ENCODE data around the gene SLC17A4.

The SLC17A4 gene, protein sequence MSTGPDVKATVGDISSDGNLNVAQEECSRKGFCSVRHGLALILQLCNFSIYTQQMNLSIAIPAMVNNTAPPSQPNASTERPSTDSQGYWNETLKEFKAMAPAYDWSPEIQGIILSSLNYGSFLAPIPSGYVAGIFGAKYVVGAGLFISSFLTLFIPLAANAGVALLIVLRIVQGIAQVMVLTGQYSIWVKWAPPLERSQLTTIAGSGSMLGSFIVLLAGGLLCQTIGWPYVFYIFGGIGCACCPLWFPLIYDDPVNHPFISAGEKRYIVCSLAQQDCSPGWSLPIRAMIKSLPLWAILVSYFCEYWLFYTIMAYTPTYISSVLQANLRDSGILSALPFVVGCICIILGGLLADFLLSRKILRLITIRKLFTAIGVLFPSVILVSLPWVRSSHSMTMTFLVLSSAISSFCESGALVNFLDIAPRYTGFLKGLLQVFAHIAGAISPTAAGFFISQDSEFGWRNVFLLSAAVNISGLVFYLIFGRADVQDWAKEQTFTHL

DNA sequence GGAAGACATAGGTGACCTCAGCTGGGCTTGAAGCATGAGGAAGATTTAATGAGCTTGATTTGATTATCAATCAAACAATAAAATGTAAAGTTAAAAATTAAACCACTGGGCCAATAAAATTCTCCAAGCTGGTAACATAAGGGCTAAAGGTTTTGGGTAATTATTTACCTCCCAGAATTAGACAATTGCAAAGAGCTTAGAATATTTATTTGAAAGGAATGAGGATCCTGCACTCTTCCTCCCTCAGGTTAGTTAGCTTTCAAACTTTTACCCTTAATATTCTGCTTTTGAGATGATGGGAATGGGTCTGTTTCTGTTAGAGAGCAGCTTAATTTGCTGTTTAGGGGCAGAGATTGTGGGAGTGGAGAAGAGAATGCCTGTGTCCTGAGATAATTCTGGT lies at the start of gene SLC17A4:
Gene SLC17A4, plus strand, starts transcription at position 208 of the 400 bp plus-strand sequence. CDS start 7,221 bp downstream, outside the sequence.
- Histone ChIP-seq H3K9me3 (ENCODE audit: control insufficient read depth, low read length) (no peaks in the 10 kb centered on the region), H3K4me3 (ENCODE audit: low read length) (no peak within 1 kb of the TSS), H3K36me3 (ENCODE audit: control insufficient read depth, insufficient read depth, low read length, severe bottlenecking) (no peaks in the 10 kb centered on the region), H3K27me3 (replicated peaks; ENCODE audit: control insufficient read depth, insufficient read depth, low read length) (peaks cover 13% of the 10 kb centered on the region), H3K4me1 (ENCODE audit: control insufficient read depth, insufficient read depth, low read length) (no peaks in the 10 kb centered on the region), H3K9ac (ENCODE audit: low read length) (no peak within 1 kb of the TSS)
- no peak for DNase-seq (ENCODE audit: low read depth)

DNA sequence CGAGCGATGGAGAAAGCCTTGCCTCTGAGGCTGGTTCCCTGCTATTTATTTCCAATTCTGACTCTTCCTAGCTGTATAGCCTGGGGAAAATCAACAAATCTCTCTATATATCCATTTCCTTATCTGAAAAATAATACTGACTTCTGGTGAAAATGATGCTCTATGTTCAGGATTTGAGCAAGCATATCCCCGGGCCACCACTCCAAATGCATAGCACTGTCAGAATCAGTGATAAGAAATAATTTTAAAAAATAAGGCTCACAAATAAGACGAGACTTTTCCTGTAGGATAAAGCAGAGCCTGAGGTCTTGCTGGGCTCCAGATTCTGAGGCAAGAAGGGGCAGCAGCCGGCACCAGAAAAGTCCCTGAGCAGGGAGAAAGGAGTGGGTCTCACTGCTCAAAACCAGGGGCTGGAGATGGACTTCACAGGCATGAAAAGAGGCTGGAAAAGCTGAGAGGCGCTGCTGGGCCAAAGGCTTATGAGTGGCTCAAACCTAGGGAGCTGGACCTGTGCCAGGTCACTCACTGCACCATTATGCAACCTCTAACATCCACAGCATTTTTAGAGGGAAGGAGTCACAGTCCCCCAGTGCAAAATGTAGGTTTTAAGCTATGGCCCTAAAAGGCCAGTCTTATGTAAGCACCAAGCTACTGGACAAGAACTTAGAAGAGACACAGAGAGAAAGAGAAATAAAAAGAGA lies 48.1 kb upstream of the SLC17A4 start:
- no peak for DNase-seq (ENCODE audit: low read depth)
- no peak overlapping the region for H3K9ac ChIP-seq (ENCODE audit: low read length)
- H3K36me3 ChIP-seq (ENCODE audit: control insufficient read depth, insufficient read depth, low read length, severe bottlenecking), result no peaks in the 10 kb centered on the region
- no peak overlapping the region for H3K4me3 ChIP-seq (ENCODE audit: low read length)
- H3K4me1 ChIP-seq (ENCODE audit: control insufficient read depth, insufficient read depth, low read length), result peaks cover 15% of the 10 kb centered on the region
- no peaks in the 10 kb centered on the region for H3K9me3 ChIP-seq (ENCODE audit: control insufficient read depth, low read length)
- no peaks in the 10 kb centered on the region for H3K27me3 ChIP-seq (replicated peaks; ENCODE audit: control insufficient read depth, insufficient read depth, low read length)

DNA sequence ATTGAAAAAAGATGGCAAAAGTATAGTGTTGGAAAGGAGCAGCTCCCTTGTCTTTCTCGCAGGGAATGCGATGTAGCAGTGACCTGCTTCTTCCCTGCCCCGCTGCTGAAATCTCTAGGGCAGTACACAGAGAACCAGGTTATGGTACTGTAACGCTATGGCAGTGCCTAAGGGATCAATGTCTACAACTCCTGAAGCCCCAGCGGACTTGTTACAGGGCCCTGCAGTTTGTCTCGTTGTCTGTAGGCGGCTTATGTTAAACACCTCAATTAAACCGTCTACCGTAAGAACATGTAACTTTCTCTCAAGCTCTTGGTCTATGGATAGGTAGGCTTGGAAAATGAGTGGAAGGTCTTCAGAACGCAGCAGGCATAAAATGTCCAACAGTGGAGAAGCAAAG lies 44.8 kb upstream of the SLC17A4 start:
- Histone ChIP-seq H3K27me3 (replicated peaks; ENCODE audit: control insufficient read depth, insufficient read depth, low read length) (no peaks in the 10 kb centered on the region), H3K4me1 (ENCODE audit: control insufficient read depth, insufficient read depth, low read length) (peaks cover 32% of the 10 kb centered on the region), H3K9ac (ENCODE audit: low read length) (no peak overlapping the region), H3K36me3 (ENCODE audit: control insufficient read depth, insufficient read depth, low read length, severe bottlenecking) (no peaks in the 10 kb centered on the region), H3K4me3 (ENCODE audit: low read length) (no peak overlapping the region), H3K9me3 (ENCODE audit: control insufficient read depth, low read length) (no peaks in the 10 kb centered on the region)
- no peak for DNase-seq (ENCODE audit: low read depth)

DNA sequence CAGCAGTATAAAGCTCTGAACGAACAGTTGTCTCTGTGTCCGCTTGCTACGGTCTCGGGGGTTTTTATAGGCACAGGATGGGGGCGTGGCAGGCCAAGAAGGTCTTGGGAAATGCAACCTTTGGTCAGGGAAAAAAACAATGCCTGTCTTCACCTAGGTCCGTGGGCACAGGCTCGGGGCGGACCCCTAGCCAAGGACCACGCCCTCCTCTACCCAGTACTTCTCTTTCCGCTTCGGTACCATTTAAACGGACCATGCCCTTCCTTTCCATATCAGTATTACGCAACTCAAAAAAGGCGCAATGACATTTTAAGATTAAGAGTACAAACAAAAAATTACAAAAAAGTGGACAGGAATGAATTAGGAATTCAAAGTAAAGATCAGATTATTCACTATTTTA lies 44.3 kb upstream of the SLC17A4 start:
- H3K36me3 ChIP-seq (ENCODE audit: control insufficient read depth, insufficient read depth, low read length, severe bottlenecking), result no peaks in the 10 kb centered on the region
- H3K27me3 ChIP-seq (replicated peaks; ENCODE audit: control insufficient read depth, insufficient read depth, low read length), result no peaks in the 10 kb centered on the region
- no peak overlapping the region for H3K9ac ChIP-seq (ENCODE audit: low read length)
- H3K9me3 ChIP-seq (ENCODE audit: control insufficient read depth, low read length), result no peaks in the 10 kb centered on the region
- DNase-seq (ENCODE audit: low read depth), result no peak
- H3K4me1 ChIP-seq (ENCODE audit: control insufficient read depth, insufficient read depth, low read length), result peaks cover 32% of the 10 kb centered on the region
- no peak overlapping the region for H3K4me3 ChIP-seq (ENCODE audit: low read length)

DNA sequence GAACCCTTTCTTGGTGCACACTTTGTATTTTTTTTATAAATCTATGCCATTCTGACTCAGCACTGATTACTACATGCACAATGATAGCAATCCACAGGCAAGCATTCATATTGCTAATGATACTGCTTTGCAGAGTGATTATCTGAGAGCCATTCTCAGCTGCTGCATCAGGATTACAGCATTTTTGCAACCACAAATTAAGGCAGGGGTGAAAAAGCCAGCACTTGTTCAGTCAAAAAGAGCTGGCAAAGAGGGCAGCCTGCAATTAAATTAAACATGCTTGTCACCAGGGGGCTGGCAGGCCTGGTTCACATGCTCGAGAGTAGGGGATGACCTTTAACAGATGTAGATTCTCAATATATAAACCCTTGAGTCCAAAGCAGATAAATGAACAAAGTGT lies 40.7 kb upstream of the SLC17A4 start:
- H3K4me1 ChIP-seq (ENCODE audit: control insufficient read depth, insufficient read depth, low read length), result peaks cover 18% of the 10 kb centered on the region
- no peaks in the 10 kb centered on the region for H3K36me3 ChIP-seq (ENCODE audit: control insufficient read depth, insufficient read depth, low read length, severe bottlenecking)
- no peak overlapping the region for H3K4me3 ChIP-seq (ENCODE audit: low read length)
- no peak for DNase-seq (ENCODE audit: low read depth)
- no peaks in the 10 kb centered on the region for H3K27me3 ChIP-seq (replicated peaks; ENCODE audit: control insufficient read depth, insufficient read depth, low read length)
- no peaks in the 10 kb centered on the region for H3K9me3 ChIP-seq (ENCODE audit: control insufficient read depth, low read length)
- H3K9ac ChIP-seq (ENCODE audit: low read length), result peak overlapping the region; percentile 50

DNA sequence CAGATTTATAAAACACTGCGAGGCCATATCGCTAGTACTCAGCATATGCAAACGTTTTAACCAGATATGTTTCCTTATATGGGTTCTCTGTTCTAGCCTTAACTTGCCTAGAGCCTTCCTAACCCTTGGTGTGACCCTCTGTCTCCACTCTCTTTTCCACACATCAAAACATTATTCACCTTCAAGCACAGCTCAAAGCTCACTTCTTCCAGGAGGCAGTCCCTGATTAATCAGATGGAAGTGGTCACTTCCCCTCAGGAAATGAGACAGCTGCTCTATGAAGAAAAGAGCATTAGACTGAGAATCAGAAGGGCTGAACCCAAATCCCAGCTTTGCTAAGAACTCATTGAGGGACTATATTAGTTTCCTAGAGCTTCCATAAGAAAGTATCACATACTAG lies 39.8 kb upstream of the SLC17A4 start:
- Histone ChIP-seq H3K4me1 (ENCODE audit: control insufficient read depth, insufficient read depth, low read length) (peaks cover 18% of the 10 kb centered on the region), H3K9ac (ENCODE audit: low read length) (no peak overlapping the region), H3K27me3 (replicated peaks; ENCODE audit: control insufficient read depth, insufficient read depth, low read length) (no peaks in the 10 kb centered on the region), H3K9me3 (ENCODE audit: control insufficient read depth, low read length) (no peaks in the 10 kb centered on the region), H3K4me3 (ENCODE audit: low read length) (no peak overlapping the region), H3K36me3 (ENCODE audit: control insufficient read depth, insufficient read depth, low read length, severe bottlenecking) (no peaks in the 10 kb centered on the region)
- no peak for DNase-seq (ENCODE audit: low read depth)

DNA sequence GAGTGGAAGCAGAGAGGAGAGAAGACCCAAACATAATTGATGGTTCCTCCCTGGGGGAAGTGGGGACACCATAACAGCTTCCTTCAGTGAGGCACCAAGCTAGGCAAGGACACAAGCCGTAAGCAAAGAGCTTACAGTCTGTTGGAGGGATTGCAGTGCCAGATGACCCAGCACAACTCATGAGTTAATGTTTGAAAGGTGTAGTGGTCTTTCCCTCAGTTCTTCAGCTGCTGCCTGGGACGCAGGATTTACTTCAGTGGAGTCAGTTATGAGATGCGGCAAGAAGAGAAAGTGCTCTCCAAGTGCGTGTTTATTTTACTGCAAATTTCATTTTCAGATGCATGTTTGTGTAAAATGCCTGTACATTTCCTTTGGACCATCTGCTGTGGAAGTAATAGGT lies 38.7 kb upstream of the SLC17A4 start:
- Histone ChIP-seq H3K36me3 (ENCODE audit: control insufficient read depth, insufficient read depth, low read length, severe bottlenecking) (no peaks in the 10 kb centered on the region), H3K9ac (ENCODE audit: low read length) (no peak overlapping the region)
- no peak for DNase-seq (ENCODE audit: low read depth)

DNA sequence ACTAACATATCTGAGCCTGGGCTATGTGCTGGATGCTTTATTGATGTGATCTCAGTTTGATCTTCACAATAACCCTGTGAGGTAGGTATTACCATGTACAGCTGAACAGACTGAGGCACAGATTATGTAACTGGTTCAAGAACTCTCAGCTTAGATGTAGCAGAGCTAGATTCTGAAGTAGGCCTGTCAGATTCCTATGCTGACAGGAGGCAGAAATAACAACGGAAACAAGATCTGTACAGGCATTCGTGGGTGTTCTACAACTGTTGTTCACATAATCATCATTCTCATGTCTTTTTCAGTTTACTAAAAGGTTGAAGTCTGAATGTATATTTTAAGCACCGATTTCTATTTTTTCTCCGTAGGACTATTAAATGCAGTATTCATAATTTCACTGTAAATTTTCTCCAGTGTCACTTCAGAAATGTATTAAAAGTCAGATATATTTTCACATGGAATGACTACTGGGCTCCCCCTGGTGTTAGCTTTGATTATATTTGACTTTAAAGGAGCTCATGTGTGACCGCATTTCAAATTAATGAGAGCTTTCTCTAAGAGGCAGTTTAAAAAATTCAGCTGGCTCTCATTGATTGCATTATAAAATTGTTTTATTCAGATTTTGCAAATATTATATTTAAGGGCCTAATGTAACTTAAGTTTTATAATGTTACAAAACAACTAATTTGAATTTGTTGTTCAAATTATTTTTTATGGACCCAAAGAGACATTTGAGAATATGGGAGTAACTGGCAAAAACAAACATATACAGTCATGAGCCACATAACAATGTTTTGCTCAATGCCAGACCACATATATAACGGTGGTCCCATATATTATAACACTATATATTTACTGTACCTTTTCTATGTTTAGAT lies 36.4 kb upstream of the SLC17A4 start:
- Histone ChIP-seq H3K36me3 (ENCODE audit: control insufficient read depth, insufficient read depth, low read length, severe bottlenecking) (no peaks in the 10 kb centered on the region), H3K27me3 (replicated peaks; ENCODE audit: control insufficient read depth, insufficient read depth, low read length) (no peaks in the 10 kb centered on the region), H3K4me1 (ENCODE audit: control insufficient read depth, insufficient read depth, low read length) (peaks cover 16% of the 10 kb centered on the region), H3K9me3 (ENCODE audit: control insufficient read depth, low read length) (no peaks in the 10 kb centered on the region), H3K9ac (ENCODE audit: low read length) (no peak overlapping the region), H3K4me3 (ENCODE audit: low read length) (no peak overlapping the region)
- DNase-seq (ENCODE audit: low read depth), result peak; percentile 81

More for the DNA sequence above, 38.7 kb upstream of the SLC17A4 start:
- no peaks in the 10 kb centered on the region for H3K9me3 ChIP-seq (ENCODE audit: control insufficient read depth, low read length)
- H3K4me1 ChIP-seq (ENCODE audit: control insufficient read depth, insufficient read depth, low read length), result peaks cover 18% of the 10 kb centered on the region
- no peaks in the 10 kb centered on the region for H3K27me3 ChIP-seq (replicated peaks; ENCODE audit: control insufficient read depth, insufficient read depth, low read length)
- no peak overlapping the region for H3K4me3 ChIP-seq (ENCODE audit: low read length)

DNA sequence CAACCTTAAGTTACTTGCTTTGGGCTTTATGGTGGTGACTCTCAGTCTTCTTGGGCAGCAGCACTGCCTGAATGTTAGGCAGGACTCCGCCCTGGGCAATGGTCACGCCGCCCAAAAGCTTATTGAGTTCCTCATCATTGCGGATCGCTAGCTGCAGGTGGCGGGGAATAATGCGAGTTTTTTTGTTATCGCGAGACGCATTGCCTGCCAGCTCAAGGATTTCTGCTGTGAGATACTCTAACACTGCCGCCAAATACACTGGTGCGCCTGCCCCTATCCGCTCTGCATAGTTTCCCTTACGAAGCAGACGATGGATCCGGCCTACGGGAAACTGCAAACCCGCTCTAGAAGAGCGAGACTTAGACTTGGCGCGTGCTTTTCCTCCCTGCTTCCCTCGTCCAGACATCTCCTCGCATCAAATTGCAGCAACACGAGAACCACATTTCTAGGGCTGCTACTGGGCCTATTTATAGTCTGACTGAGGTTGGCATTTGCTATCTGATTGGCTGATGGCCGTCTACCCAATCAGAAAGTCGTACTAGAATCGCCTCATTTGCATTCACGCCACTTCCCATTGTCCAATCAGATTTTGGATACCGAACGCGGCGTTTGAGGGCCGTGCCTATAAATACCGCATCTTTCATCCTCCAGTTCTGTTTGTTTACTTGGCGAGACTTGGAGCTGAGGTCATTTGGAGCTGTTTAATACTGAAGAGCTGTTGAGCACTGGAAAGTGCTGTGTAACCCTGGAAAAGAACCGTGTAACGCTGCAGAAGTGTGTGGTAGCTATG lies 28.2 kb upstream of the SLC17A4 start:
- no peak for DNase-seq (ENCODE audit: low read depth)
- Histone ChIP-seq H3K4me3 (ENCODE audit: low read length) (no peak overlapping the region), H3K4me1 (ENCODE audit: control insufficient read depth, insufficient read depth, low read length) (no peaks in the 10 kb centered on the region), H3K27me3 (replicated peaks; ENCODE audit: control insufficient read depth, insufficient read depth, low read length) (peaks cover 12% of the 10 kb centered on the region), H3K9ac (ENCODE audit: low read length) (no peak overlapping the region), H3K36me3 (ENCODE audit: control insufficient read depth, insufficient read depth, low read length, severe bottlenecking) (no peaks in the 10 kb centered on the region), H3K9me3 (ENCODE audit: control insufficient read depth, low read length) (no peaks in the 10 kb centered on the region)

DNA sequence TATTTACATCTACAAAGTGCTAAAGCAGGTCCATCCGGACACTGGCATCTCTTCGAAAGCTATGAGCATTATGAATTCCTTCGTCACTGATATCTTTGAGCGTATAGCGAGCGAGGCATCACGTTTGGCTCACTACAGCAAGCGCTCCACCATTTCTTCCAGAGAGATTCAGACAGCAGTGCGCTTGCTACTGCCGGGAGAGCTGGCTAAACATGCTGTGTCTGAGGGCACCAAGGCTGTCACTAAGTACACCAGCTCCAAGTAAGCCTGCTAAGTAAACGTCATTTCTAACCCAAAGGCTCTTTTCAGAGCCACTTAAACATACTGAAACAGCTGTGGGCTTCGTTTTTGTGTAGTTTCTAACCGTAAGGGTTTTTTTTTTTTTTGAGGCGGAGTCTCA lies 27.5 kb upstream of the SLC17A4 start:
- Histone ChIP-seq H3K4me3 (ENCODE audit: low read length) (no peak overlapping the region), H3K9ac (ENCODE audit: low read length) (no peak overlapping the region), H3K36me3 (ENCODE audit: control insufficient read depth, insufficient read depth, low read length, severe bottlenecking) (no peaks in the 10 kb centered on the region), H3K4me1 (ENCODE audit: control insufficient read depth, insufficient read depth, low read length) (no peaks in the 10 kb centered on the region), H3K27me3 (replicated peaks; ENCODE audit: control insufficient read depth, insufficient read depth, low read length) (peaks cover 13% of the 10 kb centered on the region), H3K9me3 (ENCODE audit: control insufficient read depth, low read length) (no peaks in the 10 kb centered on the region)
- no peak for DNase-seq (ENCODE audit: low read depth)

Data from adipocyte (in vitro differentiated cells).